Stimulated activated CD8-positive, alpha-beta memory T cell treated with anti-CD3 and anti-CD28 coated beads, Interleukin-12 subunit alpha, Interleukin-12 subunit beta, amount 100 ng/mL, for 4 hours (primary cell): ENCODE results near the gene DIABLO.
"Not testable (repeated sequence)": the region's sequence is repeated elsewhere in the genome, so short reads cannot be mapped to it uniquely, and the experiment has no call there.

Experiments
- DNase-seq: peaks from one replicate; pipeline ENCODE4 v3.0.0-alpha.2; 2020; ENCODE audit warnings: low read depth

DIABLO gene

GRCh38 chr12:122189626-122190475 is 36.0 kb downstream of the DIABLO start:
- no peak for DNase-seq

- DNase-seq = no peak
Measured at GRCh38 chr12:122187466-122187865, 38.4 kb downstream of the DIABLO start.

- DNase-seq = no peak
Measured at GRCh38 chr12:122185494-122186082, 40.3 kb downstream of the DIABLO start.

GRCh38 chr12:122185079-122185478 is 40.8 kb downstream of the DIABLO start:
- no peak for DNase-seq

DNA sequence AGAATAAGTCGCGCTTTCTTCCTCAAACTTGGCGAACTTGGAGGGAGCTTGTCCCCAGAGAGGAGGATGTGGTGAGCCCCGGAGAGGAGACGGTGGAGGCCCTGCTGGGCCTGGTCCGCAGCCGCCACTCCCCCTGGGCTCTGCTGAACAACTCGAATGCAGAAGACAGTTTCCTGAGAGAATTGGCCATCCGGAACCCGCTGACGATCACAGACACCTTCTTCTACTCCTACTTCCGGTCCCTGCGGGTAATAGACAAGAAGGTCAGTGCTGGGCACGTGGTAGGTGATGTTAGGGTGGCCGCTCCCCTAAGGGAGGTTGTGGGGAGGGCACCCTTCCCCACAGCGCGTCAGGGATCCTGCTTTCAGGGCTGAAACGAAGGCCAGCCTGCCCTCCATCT is 41.3 kb downstream of the DIABLO start:
- DNase-seq = no peak

GRCh38 chr12:122183588-122183940 is 42.3 kb downstream of the DIABLO start:
- DNase-seq = no peak

GRCh38 chr12:122182887-122183587 is 42.8 kb downstream of the DIABLO start, which contains the start of gene LRRC43:
LRRC43 (plus strand) TSS chr12:122183123; CDS start chr12:122183145, 22 bp downstream.
- DNase-seq = no peak

DNA sequence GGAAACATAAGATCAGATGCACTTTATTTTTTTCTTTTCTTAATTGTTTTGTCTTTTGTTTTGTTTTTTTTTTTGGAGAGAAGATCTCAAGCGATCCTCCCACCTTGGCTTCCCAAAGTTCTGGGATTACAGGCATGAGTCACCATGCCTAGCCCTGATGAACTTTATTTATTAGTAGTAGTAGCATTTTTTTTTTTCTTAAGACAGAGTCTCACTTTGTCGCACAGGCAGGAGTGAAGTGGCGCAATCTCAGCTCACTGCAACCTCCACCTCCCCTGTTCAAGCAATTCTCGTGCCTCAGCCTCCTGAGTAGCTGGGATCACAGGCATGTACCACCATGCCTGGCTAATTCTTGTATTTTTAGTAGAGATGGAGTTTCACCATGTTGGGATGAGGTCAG is 49.4 kb downstream of the DIABLO start:
- not testable (repeated sequence) for DNase-seq

DNA sequence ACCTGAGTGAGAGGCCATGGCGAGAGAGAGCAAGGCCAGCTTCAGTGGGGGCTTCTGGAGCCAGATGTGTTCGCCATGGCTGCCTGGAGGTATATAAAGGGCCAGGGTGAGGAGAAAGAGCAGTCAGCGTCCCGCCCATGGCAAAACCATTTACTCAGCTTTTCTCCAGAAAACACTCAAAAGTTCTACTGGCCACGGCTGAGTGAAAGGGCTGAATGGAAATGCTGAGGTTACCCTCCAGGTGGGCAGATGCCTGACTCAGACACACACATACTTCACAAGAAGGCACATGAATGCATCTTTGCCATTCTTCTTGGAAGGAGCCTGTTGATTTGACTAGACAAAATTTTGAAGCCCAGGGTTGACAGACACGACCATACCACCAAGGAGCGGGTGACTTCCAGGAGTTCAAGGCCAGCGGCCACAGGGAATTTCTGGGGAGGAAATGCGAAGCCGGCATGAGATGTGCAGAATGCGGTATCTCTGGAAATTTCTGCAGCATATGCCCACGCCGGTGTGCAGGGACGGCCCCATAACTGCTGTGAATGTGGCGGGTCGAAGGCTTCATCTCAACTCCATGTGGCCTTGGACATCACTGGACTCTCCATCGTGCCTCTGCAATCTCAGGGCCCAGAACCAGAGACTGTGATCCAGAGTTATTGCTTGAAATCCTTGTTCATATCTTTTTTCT is 51.6 kb downstream of the DIABLO start, which contains the start of gene IL31:
Gene IL31, minus strand, starts transcription at position 67 of the 691 bp plus-strand sequence. Its CDS starts 49 bp downstream, at position 18.
- DNase-seq = no peak

GRCh38 chr12:122172262-122172939 is 53.5 kb downstream of the DIABLO start:
- DNase-seq = no peak

DNA sequence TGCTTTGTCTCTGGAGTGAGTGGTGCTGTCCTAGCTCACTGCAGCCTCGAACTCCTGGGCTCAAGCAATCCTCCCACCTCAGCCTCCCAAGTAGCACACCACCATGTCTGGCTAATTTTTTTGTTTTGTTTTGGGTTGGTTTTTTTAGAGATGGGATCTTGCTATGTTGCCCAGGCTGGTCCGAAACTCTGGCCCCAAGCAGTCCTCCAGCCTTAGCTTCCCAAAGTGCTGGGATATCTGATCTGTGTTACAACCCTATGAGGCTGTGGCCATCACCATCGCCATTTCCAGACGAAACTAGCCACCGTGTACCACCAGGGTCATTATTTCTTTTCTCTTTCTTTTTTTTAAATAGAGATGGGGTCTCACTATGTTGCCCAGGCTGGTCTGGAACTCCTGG is 54.5 kb downstream of the DIABLO start:
- DNase-seq = no peak

DNA sequence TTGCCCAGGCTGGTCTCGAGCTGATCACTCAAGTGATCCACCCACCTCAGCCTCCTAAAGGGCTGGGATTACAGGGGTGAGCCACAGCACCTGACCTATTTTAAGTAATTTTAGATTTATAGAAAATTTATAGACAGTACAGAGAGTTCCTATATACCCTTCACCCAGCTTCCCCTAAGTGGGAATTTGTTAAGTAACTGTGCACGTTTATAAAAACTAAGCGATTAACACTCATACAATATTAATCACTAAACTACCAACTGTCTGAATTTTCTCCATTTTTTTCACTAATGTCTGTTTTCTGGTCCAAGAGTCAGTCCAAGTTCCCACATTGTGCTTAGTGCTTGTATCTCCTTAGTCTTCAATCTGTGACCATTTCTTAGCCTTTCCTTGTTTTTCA is 57.4 kb downstream of the DIABLO start:
- DNase-seq = no peak

- DNase-seq = no peak
Measured at GRCh38 chr12:122167356-122167925, 58.4 kb downstream of the DIABLO start.

DNA sequence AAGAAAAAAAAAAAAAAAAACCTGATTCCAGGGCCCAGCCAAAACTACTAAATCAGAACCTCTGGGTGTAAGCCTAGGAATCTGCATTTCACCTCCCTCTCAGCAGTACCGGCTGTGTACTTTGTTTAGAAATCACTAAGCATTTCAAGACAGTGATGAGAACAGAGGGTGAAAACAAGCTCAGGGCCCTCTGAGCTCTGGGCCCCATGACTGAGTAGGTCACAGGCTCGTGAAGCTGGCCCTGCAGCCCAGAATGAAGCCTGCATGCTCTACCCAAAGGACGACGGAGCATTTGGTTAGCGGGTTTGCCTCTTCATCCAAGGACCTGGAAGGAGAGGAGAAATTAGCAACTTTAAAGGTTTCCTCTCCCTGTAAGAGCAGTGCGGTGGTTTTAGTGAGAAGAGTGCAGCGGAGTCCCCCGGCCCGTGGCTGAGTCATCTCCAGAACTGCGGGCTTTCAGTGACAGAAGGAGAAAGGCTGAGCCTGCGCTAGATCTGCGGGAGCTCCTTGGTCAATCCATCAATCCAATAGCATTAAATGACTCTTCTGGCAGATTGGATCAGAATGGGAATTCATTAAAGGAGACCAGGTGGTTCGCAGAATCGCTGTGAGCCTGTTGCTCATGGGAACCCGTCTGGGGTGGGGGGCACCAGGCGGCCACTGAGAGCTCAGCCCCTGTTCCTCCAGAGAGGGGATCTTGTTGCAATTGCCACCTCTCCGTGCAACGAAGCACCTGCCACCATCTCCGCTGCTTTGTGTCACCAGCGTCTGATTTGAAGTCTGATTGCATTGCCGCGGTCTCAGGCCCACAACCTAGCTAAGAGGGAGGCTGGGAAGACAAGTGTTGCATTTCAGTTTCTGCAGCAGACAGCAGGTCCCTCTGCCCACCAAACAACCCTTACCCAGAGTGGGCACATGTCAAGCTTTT is 59.2 kb downstream of the DIABLO start:
- no peak for DNase-seq

GRCh38 chr12:122162976-122163375 is 62.9 kb downstream of the DIABLO start:
- DNase-seq = no peak

GRCh38 chr12:122161682-122162081 is 64.2 kb downstream of the DIABLO start:
- no peak for DNase-seq

DNA sequence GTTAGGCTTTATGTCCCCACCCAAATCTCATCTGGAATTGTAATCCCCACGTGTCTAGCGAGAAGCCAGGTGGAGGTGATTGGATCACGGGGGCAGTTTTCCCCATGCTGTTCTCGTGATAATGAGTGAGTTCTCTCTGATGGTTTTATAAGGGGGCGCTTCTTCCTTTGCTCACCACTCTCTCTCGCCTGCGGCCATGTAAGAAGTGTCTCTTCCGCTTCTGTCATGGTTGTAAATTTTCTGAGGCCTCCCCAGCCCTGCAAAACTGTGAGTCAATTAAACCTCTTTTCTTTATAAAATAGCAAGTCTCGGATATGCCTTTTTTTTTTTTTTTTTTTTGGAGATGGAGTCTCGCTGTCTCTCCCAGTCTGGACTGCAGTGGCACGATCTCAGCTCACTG is 65.1 kb downstream of the DIABLO start:
- DNase-seq = no peak

- no peak for DNase-seq
Measured at GRCh38 chr12:122159882-122160281, 66.0 kb downstream of the DIABLO start.

- no peak for DNase-seq
Measured at GRCh38 chr12:122158700-122159285, 67.1 kb downstream of the DIABLO start.
